ENCODE data around the gene THSD7B.
"Not testable (repeated sequence)": the region's sequence is repeated elsewhere in the genome, so short reads cannot be mapped to it uniquely, and the experiment has no call there.

THSD7B gene, protein sequence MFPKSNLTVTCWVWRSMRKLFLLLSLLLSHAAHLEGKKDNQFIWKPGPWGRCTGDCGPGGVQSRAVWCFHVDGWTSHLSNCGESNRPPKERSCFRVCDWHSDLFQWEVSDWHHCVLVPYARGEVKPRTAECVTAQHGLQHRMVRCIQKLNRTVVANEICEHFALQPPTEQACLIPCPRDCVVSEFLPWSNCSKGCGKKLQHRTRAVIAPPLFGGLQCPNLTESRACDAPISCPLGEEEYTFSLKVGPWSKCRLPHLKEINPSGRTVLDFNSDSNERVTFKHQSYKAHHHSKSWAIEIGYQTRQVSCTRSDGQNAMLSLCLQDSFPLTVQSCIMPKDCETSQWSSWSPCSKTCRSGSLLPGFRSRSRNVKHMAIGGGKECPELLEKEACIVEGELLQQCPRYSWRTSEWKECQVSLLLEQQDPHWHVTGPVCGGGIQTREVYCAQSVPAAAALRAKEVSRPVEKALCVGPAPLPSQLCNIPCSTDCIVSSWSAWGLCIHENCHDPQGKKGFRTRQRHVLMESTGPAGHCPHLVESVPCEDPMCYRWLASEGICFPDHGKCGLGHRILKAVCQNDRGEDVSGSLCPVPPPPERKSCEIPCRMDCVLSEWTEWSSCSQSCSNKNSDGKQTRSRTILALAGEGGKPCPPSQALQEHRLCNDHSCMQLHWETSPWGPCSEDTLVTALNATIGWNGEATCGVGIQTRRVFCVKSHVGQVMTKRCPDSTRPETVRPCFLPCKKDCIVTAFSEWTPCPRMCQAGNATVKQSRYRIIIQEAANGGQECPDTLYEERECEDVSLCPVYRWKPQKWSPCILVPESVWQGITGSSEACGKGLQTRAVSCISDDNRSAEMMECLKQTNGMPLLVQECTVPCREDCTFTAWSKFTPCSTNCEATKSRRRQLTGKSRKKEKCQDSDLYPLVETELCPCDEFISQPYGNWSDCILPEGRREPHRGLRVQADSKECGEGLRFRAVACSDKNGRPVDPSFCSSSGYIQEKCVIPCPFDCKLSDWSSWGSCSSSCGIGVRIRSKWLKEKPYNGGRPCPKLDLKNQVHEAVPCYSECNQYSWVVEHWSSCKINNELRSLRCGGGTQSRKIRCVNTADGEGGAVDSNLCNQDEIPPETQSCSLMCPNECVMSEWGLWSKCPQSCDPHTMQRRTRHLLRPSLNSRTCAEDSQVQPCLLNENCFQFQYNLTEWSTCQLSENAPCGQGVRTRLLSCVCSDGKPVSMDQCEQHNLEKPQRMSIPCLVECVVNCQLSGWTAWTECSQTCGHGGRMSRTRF (N-terminal part only)

DNA sequence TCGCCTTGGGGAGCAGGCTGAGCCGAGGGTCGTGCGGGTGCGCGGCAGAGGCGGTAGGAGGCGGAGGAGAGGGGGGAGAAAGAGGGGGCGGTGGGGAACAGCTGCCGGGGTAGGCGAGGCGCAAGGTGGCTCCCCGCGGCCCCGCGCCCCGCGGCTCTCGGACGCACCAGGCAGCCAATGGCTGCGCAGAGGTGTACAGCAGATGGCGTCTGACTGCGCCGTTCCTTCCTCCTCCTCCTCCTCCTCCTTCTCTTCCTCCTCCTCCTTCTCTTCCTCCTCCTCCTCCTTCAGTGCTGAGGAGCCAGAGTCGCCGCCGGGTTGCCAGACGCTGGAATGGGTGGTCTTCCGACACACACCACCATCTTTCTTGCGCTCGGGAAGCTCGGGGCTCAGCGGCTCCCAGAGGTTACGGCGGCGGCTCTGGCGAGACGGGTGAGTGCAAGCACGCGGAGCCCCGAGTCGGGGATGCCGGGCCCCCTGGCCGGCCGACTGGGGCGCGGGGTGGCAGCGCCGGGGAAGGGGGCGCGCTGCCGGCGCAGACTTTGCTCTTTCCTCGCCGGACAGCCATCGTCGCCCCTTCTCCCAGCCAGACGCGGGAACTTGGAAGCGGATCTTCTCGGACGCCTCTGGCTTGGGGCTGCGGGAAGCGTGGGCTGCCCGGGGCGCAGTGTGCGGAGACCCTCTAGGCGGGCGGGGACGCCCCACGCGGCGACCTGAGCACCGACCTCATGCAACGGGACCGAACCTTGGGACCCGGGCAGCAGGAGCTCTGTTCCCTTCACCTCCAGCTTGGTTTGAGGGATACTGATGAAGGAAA, at the start of gene THSD7B:
THSD7B (plus strand) TSS at position 290 of the 817 bp plus-strand sequence. CDS start 116,634 bp downstream, outside the sequence.
- Mint-ChIP-seq H3K4me3 (peak within 1 kb of the TSS; percentile 61), H3K9me3 (ENCODE audit: low read depth) (no peaks in the 10 kb centered on the region), H3K27ac (no peak within 1 kb of the TSS), H3K4me1 (ENCODE audit: low read depth) (peaks cover 17% of the 10 kb centered on the region), H3K36me3 (no peaks in the 10 kb centered on the region), H3K27me3 (peaks cover 43% of the 10 kb centered on the region)

DNA sequence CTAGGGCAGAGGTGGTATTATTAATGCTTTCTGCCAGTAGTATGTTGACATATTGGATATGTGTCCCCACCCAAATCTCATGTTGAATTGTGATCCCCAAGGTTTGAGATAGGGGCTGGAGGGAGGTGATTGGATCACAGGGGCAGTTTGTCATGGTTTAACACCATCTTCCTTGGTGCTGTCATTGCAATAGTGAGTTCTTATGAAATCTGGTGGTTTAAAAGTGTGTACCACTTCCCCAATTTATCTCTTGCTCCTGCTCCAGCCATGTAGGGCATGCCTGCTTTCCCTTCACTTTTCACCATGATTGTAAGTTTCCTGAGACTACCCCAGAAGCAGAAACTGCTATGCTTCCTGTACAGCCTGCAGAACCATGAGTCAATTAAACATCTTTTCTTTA, 47.1 kb upstream of the THSD7B start:
- Mint-ChIP-seq H3K27ac (no peak overlapping the region), H3K4me1 (ENCODE audit: low read depth) (no peaks in the 10 kb centered on the region), H3K27me3 (peaks cover 7% of the 10 kb centered on the region), H3K36me3 (no peaks in the 10 kb centered on the region), H3K4me3 (no peak overlapping the region), H3K9me3 (ENCODE audit: low read depth) (no peaks in the 10 kb centered on the region)

DNA sequence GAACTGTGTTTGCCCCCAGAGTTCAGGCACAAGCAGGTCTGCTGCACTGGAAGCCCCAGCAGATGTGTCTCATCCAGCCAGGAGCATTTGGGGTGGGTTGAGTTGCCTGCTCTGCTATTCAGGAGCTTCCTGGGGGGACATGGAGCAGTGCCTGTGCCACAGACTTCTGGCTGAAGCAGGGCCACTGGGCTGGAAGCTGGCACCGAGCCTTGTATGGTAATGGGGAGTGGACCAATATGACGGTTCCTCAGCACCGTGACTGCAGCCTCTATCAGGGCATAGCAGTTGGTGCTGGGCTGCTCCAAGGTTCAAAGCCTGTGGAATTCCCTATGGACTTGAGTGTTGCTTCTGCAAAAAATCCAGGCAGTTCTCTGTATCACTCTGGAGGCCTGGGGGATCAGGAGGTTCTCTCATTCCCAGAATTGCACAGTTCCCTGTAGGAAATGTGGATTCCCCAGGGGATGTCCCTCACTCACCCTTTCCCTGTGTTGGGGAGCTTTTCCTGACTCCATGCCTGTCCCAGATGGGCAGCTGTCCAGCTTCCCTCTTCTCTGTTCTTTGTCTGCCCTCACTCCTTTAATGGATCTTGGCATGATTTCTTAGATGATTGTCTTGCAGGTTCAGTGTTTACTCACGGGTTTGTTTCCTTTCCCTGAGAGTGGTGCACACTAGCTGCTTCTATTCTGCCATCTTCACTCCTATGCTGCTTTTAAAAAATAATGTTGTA, 37.2 kb upstream of the THSD7B start:
- Mint-ChIP-seq H3K27ac (no peak overlapping the region), H3K4me3 (no peak overlapping the region), H3K27me3 (peaks cover 7% of the 10 kb centered on the region), H3K36me3 (no peaks in the 10 kb centered on the region), H3K9me3 (ENCODE audit: low read depth) (no peaks in the 10 kb centered on the region), H3K4me1 (ENCODE audit: low read depth) (no peaks in the 10 kb centered on the region)

DNA sequence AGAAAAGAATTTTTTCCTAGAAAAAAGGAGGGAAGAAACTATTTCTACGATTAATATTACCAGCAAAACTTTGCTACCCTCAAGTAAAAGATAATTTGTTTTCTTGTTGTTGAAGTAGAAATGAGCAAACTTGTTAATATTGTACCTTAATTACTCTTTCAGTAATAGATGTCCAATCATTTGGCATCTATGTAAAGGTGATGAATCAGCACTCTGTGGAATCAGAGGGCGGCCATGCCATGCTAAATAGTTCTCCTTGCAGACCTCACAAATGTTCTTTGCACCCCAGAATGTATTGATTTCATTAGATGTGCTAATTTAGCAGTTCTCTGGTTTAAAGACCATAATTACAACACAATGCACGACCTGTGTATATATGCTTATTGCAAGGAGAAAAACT, 29.1 kb upstream of the THSD7B start:
- H3K27me3 Mint-ChIP-seq, result peaks cover 9% of the 10 kb centered on the region
- no peak overlapping the region for H3K4me3 Mint-ChIP-seq
- no peaks in the 10 kb centered on the region for H3K9me3 Mint-ChIP-seq (ENCODE audit: low read depth)
- no peaks in the 10 kb centered on the region for H3K4me1 Mint-ChIP-seq (ENCODE audit: low read depth)
- no peak overlapping the region for H3K27ac Mint-ChIP-seq
- H3K36me3 Mint-ChIP-seq, result no peaks in the 10 kb centered on the region

DNA sequence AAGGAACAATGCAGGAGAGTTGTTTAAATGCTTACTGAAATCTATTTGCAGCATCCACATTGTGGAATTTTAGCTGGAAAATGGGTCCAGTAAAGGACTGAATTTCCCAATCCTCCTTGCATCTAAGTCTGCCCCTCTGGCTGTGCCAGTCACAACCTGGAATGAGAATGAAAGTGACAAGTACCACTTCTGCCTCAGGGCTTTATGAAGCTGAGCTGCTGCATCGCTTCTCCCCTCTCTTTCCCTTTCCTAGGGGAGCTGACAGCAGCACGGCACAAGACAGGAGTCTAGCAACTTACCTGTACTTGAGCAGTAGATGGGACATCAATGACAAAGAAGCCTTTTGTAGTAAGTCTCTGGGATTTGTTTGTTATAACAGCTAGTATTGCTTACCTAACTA, 27.3 kb upstream of the THSD7B start:
- Mint-ChIP-seq H3K4me3 (no peak overlapping the region), H3K36me3 (no peaks in the 10 kb centered on the region), H3K9me3 (ENCODE audit: low read depth) (no peaks in the 10 kb centered on the region), H3K27me3 (peaks cover 6% of the 10 kb centered on the region), H3K27ac (no peak overlapping the region), H3K4me1 (ENCODE audit: low read depth) (no peaks in the 10 kb centered on the region)

DNA sequence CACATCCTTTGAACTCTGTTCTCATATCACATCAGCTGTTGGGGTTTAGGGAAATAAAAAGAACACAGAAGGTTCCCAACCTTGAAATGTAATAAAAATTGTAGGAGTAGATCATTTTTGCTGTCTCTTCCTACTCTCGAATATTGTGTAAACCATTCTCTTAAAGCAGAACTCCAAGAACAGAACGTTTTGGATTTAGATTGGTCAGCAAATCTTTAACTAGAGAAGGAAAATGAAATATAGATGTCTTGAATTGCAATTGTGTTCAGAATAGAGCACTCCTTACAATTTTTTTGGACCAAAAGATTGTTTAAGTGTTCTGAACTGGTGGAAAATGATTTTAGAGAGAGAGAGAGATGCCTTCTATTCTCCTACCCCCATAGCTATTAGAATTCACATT, 23.9 kb upstream of the THSD7B start:
- H3K27me3 Mint-ChIP-seq, result peaks cover 6% of the 10 kb centered on the region

DNA sequence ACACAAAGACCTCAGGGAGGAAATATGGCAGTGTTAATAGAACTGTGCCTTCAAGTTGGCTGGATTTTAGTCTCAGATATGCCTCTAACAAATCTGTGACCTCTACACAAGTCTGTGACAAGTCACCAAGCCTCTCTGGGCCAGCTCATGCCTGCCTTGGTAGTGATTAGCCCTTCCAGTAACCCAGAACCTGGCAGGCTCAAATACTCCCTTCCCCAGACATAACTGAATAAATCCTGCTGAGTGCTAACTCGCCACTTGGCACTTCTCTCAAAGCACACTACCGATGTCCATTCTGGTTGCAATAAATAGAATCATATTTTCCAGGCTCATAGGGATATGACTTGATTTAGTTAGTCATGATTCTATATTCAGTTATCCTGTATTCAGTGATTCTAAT, 15.3 kb upstream of the THSD7B start:
- Mint-ChIP-seq H3K27me3 (peaks cover 6% of the 10 kb centered on the region), H3K4me1 (ENCODE audit: low read depth) (peaks cover 5% of the 10 kb centered on the region)

More for the DNA sequence above, 23.9 kb upstream of the THSD7B start:
- no peaks in the 10 kb centered on the region for H3K9me3 Mint-ChIP-seq (ENCODE audit: low read depth)
- no peak overlapping the region for H3K4me3 Mint-ChIP-seq
- no peaks in the 10 kb centered on the region for H3K4me1 Mint-ChIP-seq (ENCODE audit: low read depth)
- no peak overlapping the region for H3K27ac Mint-ChIP-seq
- H3K36me3 Mint-ChIP-seq, result no peaks in the 10 kb centered on the region

DNA sequence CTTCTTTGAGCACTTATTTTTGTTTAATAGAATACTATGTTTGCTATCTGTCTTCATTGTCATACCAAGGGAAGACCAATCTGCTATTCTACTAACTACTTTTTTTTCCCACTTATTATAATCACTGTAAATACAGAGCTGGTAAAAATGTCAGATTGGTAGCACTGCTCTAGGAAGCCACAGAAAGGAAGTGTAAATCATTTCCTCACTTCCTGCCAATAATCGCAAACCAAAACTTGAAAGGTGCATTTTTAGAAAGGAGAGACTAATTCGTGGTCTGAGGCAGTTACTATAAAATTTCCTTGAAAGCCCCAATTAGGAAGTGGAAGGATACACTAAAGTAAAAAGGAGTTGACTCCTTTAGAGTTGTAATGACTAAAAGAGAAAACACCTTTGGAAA, 13.9 kb upstream of the THSD7B start:
- Mint-ChIP-seq H3K36me3 (no peaks in the 10 kb centered on the region), H3K9me3 (ENCODE audit: low read depth) (no peaks in the 10 kb centered on the region), H3K27me3 (peaks cover 12% of the 10 kb centered on the region), H3K4me1 (ENCODE audit: low read depth) (peaks cover 5% of the 10 kb centered on the region), H3K27ac (no peak overlapping the region), H3K4me3 (no peak overlapping the region)

More for the DNA sequence above, 15.3 kb upstream of the THSD7B start:
- Mint-ChIP-seq H3K27ac (no peak overlapping the region), H3K36me3 (no peaks in the 10 kb centered on the region), H3K9me3 (ENCODE audit: low read depth) (no peaks in the 10 kb centered on the region), H3K4me3 (no peak overlapping the region)

DNA sequence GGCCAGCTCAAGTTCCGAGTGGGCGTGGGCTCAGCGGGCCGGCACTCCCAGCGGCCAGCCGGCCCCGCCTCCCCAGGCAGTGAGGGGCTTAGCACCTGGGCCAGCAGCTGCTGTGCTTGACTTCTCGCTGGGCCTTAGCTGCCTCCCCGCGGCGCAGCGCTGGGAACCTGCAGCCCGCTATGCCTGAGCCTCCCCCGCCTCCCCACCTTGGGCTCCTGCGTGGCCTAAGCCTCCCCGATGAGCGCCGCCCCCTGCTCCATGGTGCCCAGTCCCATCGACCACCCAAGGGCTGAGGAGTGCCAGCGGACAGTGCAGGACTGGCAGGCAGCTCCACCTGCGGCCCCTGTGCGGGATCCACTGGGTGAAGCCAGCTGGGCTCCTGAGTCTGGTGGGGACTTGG, 6.8 kb upstream of the THSD7B start:
- not testable (repeated sequence) for H3K9me3 Mint-ChIP-seq (ENCODE audit: low read depth); H3K36me3 Mint-ChIP-seq; H3K27ac Mint-ChIP-seq; H3K4me1 Mint-ChIP-seq (ENCODE audit: low read depth); H3K4me3 Mint-ChIP-seq
- H3K27me3 Mint-ChIP-seq, result peaks cover 26% of the 10 kb centered on the region

DNA sequence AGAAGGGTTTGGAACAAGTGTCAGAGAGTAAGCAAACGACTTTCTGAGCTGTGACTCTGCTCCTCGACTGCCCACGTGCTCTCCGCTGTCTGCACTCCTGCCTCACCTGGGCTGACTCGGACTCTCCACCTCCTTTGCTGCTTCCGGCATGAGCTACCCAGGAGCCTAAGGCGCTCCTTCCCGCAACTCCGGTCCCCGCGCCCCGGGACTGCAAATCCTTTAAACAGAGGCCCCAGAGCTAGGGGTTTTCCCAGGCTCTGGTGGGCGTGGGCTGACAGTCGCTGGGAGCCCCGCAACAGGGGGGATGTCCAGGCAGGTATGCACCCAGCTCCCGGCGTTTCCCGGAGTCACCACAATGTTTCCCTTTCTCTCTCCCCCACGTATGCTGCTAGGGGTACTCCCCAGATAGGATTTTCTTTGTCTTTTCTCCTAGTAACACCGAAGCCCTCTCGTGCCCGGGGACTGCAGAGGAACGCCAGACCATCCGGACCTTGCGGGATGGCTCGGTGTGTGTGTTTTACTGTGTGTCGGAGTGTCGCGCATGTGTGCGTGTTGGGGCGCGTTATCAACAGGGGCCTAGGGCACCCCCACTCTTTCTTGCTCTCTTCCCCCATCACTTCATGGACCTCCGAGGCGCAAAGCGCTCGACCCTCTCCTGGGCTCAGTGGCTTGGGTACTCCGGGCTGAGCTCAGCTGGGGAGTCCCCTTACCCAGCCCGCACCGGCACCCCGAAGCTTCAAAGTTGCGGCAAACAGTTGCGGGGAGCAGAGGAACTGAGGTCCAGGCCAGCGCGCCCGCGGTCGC, 691 bp upstream of the THSD7B start:
- H3K4me3 Mint-ChIP-seq, result peak overlapping the region; percentile 61
- H3K27me3 Mint-ChIP-seq, result peaks cover 43% of the 10 kb centered on the region
- H3K4me1 Mint-ChIP-seq (ENCODE audit: low read depth), result peaks cover 17% of the 10 kb centered on the region
- H3K36me3 Mint-ChIP-seq, result no peaks in the 10 kb centered on the region
- H3K9me3 Mint-ChIP-seq (ENCODE audit: low read depth), result no peaks in the 10 kb centered on the region
- no peak overlapping the region for H3K27ac Mint-ChIP-seq

DNA sequence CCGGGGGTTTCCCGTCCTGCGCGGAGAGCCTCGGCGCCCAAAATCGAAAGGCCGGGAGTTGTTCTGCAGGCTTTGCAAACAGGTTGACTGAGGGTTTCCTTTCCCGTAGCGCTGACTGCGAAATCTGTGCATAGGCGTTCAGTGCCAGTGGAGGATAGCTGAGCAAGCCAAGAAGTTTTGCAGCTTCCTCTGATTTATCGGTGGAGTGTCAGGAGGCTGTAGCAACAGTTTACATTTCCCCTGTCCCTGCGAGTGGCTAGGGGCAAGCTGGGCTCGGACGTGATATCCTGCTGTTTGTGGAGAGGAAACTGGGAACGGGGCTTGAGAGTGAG, 694 bp downstream of the THSD7B start:
- Mint-ChIP-seq H3K4me3 (peak overlapping the region; percentile 30), H3K27ac (no peak overlapping the region), H3K27me3 (peaks cover 40% of the 10 kb centered on the region), H3K9me3 (ENCODE audit: low read depth) (no peaks in the 10 kb centered on the region), H3K4me1 (ENCODE audit: low read depth) (peaks cover 17% of the 10 kb centered on the region), H3K36me3 (no peaks in the 10 kb centered on the region)

DNA sequence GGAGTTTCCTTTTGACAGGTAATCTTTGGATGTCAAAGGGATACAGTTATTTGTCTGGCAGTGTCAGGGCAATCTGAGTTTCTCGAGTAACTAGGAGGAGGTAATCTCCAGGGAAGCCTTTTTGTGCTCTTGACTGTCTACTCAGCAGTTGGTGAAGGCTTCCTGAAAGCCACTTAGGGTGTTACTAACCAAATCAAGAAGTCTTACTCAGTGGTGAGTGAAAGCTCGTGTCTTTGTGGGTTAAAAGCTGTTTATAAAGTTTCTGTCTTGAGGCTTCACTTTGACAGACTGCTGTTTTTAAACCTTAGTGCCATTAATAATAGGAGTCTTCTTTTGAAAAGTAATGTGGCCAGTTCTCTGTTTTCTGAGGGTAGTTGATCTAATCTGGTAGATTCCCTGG, 1.7 kb downstream of the THSD7B start:
- Mint-ChIP-seq H3K9me3 (ENCODE audit: low read depth) (no peaks in the 10 kb centered on the region), H3K27me3 (peaks cover 41% of the 10 kb centered on the region), H3K27ac (no peak overlapping the region), H3K4me1 (ENCODE audit: low read depth) (peaks cover 17% of the 10 kb centered on the region), H3K36me3 (no peaks in the 10 kb centered on the region), H3K4me3 (peak overlapping the region; percentile 25)

DNA sequence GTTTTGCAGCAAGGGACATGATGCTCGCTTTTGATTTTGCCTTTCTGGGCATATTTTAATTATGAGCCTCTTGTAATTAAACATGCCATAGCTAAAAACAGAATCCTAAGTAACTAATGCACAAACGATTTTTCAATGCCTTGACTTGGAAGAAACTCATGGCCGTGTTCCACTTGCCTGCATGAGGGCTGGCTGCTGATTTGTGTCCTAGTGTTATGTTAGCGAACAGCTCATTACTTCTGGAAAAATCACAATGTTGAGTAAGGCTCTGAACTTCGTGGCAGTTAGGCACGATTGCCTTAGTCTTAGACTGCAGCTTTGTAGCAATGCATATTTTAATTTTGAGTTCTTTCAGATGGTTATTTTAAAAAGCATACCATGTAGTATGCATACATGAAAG, 4.5 kb downstream of the THSD7B start:
- H3K4me3 Mint-ChIP-seq, result no peak overlapping the region
- peaks cover 8% of the 10 kb centered on the region for H3K4me1 Mint-ChIP-seq (ENCODE audit: low read depth)
- no peaks in the 10 kb centered on the region for H3K36me3 Mint-ChIP-seq
- H3K9me3 Mint-ChIP-seq (ENCODE audit: low read depth), result no peaks in the 10 kb centered on the region
- H3K27me3 Mint-ChIP-seq, result peaks cover 27% of the 10 kb centered on the region
- H3K27ac Mint-ChIP-seq, result no peak overlapping the region
